ENCODE results near the gene ASCL4. TPM values are rescaled to one million over a fixed set of nuclear protein-coding genes. Genes with fewer than 3 reads are reported as not detected.

The ASCL4 gene
- total and polyA plus RNA-seq, 2 experiments from 2014 or later: not detected

DNA sequence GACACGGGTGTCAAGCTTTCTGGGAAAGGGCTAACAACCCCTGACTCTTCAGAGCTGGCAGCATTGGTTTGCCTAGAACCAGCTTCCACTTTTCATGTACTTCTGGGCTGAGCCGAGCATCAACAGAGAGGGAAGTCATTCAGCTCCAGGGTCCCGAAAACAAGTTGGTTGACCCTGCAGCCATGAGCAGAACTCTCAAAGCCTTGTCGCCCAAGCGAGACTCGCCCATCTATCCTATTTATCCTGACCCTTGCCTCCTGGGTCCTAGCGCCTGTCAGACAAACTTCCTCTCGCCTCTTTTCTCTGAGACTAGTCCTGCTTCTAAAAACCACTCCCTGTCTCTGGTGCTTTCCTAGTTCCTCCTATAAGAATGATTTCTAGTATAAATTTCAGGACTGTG lies 47.9 kb downstream of the ASCL4 start:
- H3K9me2 ChIP-seq (ENCODE audit: insufficient read depth): 0 out of 2 replicates have a peak, but pooled peaks cover 5% of the 10 kb centered on the region
- H3K27ac ChIP-seq (ENCODE audit: low read depth): no peak overlapping the region
- peak overlapping the region; percentile 59 for H3K4me3 Mint-ChIP-seq
- DNase-seq (ENCODE audit: low spot score) (peak; percentile 73), ATAC-seq (no peak)
- H3K27me3 ChIP-seq (ENCODE audit: insufficient read depth): no peaks in the 10 kb centered on the region
- peak overlapping the region; percentile 59 for H3K4me2 ChIP-seq
- no peaks in the 10 kb centered on the region for H3F3A ChIP-seq (replicated peaks; ENCODE audit: low read depth)
- no peaks in the 10 kb centered on the region for H4K20me1 ChIP-seq (replicated peaks; ENCODE audit: insufficient read depth)
- H3K79me2 ChIP-seq (replicated peaks; ENCODE audit: insufficient read depth): no peaks in the 10 kb centered on the region
- peaks cover 2% of the 10 kb centered on the region; the same call in 1 of the 2 replicates for H3K4me1 ChIP-seq (ENCODE audit: insufficient read depth)
- H3K4me1 Mint-ChIP-seq: 0 out of 3 replicates have a peak, but pooled peaks cover 5% of the 10 kb centered on the region
- TF ChIP-seq, protein P1, sequence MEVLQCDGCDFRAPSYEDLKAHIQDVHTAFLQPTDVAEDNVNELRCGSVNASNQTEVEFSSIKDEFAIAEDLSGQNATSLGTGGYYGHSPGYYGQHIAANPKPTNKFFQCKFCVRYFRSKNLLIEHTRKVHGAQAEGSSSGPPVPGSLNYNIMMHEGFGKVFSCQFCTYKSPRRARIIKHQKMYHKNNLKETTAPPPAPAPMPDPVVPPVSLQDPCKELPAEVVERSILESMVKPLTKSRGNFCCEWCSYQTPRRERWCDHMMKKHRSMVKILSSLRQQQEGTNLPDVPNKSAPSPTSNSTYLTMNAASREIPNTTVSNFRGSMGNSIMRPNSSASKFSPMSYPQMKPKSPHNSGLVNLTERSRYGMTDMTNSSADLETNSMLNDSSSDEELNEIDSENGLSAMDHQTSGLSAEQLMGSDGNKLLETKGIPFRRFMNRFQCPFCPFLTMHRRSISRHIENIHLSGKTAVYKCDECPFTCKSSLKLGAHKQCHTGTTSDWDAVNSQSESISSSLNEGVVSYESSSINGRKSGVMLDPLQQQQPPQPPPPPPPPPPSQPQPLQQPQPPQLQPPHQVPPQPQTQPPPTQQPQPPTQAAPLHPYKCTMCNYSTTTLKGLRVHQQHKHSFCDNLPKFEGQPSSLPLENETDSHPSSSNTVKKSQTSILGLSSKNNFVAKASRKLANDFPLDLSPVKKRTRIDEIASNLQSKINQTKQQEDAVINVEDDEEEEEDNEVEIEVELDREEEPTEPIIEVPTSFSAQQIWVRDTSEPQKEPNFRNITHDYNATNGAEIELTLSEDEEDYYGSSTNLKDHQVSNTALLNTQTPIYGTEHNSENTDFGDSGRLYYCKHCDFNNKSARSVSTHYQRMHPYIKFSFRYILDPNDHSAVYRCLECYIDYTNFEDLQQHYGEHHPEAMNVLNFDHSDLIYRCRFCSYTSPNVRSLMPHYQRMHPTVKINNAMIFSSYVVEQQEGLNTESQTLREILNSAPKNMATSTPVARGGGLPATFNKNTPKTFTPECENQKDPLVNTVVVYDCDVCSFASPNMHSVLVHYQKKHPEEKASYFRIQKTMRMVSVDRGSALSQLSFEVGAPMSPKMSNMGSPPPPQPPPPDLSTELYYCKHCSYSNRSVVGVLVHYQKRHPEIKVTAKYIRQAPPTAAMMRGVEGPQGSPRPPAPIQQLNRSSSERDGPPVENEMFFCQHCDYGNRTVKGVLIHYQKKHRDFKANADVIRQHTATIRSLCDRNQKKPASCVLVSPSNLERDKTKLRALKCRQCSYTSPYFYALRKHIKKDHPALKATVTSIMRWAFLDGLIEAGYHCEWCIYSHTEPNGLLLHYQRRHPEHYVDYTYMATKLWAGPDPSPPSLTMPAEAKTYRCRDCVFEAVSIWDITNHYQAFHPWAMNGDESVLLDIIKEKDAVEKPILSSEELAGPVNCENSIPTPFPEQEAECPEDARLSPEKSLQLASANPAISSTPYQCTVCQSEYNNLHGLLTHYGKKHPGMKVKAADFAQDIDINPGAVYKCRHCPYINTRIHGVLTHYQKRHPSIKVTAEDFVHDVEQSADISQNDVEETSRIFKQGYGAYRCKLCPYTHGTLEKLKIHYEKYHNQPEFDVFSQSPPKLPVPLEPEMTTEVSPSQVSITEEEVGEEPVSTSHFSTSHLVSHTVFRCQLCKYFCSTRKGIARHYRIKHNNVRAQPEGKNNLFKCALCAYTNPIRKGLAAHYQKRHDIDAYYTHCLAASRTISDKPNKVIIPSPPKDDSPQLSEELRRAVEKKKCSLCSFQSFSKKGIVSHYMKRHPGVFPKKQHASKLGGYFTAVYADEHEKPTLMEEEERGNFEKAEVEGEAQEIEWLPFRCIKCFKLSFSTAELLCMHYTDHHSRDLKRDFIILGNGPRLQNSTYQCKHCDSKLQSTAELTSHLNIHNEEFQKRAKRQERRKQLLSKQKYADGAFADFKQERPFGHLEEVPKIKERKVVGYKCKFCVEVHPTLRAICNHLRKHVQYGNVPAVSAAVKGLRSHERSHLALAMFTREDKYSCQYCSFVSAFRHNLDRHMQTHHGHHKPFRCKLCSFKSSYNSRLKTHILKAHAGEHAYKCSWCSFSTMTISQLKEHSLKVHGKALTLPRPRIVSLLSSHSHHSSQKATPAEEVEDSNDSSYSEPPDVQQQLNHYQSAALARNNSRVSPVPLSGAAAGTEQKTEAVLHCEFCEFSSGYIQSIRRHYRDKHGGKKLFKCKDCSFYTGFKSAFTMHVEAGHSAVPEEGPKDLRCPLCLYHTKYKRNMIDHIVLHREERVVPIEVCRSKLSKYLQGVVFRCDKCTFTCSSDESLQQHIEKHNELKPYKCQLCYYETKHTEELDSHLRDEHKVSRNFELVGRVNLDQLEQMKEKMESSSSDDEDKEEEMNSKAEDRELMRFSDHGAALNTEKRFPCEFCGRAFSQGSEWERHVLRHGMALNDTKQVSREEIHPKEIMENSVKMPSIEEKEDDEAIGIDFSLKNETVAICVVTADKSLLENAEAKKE (CRISPR knock-in tag; IDR thresholded peaks at IDR 0.05): 0 out of 2 replicates have a peak, but pooled peaks have one; percentile 11
- TF ChIP-seq, protein P2, sequence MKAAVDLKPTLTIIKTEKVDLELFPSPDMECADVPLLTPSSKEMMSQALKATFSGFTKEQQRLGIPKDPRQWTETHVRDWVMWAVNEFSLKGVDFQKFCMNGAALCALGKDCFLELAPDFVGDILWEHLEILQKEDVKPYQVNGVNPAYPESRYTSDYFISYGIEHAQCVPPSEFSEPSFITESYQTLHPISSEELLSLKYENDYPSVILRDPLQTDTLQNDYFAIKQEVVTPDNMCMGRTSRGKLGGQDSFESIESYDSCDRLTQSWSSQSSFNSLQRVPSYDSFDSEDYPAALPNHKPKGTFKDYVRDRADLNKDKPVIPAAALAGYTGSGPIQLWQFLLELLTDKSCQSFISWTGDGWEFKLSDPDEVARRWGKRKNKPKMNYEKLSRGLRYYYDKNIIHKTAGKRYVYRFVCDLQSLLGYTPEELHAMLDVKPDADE (IDR thresholded peaks at IDR 0.05): no peak
- TF ChIP-seq EZH2phosphoT487 (IDR thresholded peaks at IDR 0.05; ENCODE audit: unreplicated experiment): no peak
- peak overlapping the region; percentile 29; the same call in 1 of the 2 replicates for H3K4me3 ChIP-seq
- H3K27me3 Mint-ChIP-seq (ENCODE audit: insufficient read depth, low read depth, poor library complexity): peaks cover 9% of the 10 kb centered on the region
- peaks cover 30% of the 10 kb centered on the region for H3K36me3 Mint-ChIP-seq (ENCODE audit: low read depth)
- H3K36me3 ChIP-seq (ENCODE audit: insufficient read depth): no peaks in the 10 kb centered on the region
- H2AFZ ChIP-seq: peak overlapping the region; percentile 99
- no peak overlapping the region for H3K27ac Mint-ChIP-seq
- H3K9me3 Mint-ChIP-seq: peaks cover 48% of the 10 kb centered on the region

Other genes starting within 250 kb of the ASCL4 start
- gene PWP1, start 88.9 kb upstream of the ASCL4 start, total RNA-seq (2014; rRNA removed; shearing (Covaris generic)): 93.7 and 110 TPM in 2 replicates
- gene PWP1, start 88.9 kb upstream of the ASCL4 start, polyA plus RNA-seq (2016; fragmentation: Nextera tagmentation; extraction: Ambion mirVana): 189 and 211 TPM in 2 replicates
- gene PRDM4, start 13.6 kb upstream of the ASCL4 start, total RNA-seq (2014; rRNA removed; shearing (Covaris generic)): 17.1 and 21.9 TPM in 2 replicates
- gene PRDM4, start 13.6 kb upstream of the ASCL4 start, polyA plus RNA-seq (2016; fragmentation: Nextera tagmentation; extraction: Ambion mirVana): 4.9 and 5.2 TPM in 2 replicates